ENCODE measurements around the gene MSRB3.
A peak's percentile ranks its signal among the peaks of the same experiment; 100 is the strongest.

The MSRB3 gene

DNA sequence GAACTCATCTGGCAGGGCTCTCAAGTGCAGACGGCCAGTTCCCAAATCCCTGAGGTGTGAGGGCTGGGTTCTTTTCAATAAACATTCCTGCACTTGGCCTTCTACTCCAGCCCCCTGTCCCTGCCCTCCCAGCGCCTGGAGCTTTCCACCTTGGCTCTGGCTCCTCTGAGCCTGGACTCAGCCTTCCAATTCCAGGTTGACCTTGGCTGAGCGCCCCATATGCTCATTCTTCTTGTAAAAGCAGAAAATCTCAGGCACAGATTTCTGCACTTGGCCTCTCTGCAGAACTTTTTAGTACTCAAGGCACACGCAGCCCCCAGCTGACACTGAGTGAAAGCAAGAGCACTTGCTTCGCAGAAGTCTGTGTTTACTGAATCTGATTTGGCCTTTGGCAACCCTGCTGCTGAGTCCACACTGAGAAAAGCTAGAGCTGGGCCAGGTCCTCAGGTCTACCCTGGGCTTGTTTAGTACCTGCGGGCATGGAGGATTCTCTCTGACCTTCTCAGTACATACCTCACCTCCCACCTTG, 222.7 kb downstream of the MSRB3 start:
- no peak overlapping the region for H2BK5ac ChIP-seq (ENCODE audit: low read length)

DNA sequence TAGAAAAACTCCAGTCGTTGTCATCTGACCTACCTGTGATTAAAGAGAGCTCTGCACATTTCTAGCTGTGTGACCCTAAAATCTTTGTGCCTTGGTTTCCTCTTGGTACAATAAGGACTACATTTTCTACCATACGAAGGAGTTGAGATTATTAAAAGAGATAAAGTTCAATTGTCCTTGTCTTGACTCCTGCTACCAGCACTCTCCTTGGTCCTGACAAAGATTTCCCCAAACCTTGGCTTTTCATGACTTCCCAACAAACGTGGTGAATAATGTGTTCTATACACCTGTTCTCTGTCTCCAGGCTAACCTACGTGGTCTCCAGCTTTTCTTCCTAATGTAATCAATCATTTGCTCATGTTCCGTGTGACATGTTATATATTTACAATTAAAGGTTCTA, 223.5 kb downstream of the MSRB3 start:
- Histone ChIP-seq H2AK5ac (ENCODE audit: low read depth, low read length) (no peak overlapping the region), H3K9ac (ENCODE audit: low read depth, low read length, poor library complexity) (no peak overlapping the region), H3K79me1 (ENCODE audit: low read depth, low read length) (no peaks in the 10 kb centered on the region), H3K18ac (ENCODE audit: low read length) (no peak overlapping the region), H3K23ac (ENCODE audit: low read depth, low read length, poor library complexity) (no peak overlapping the region), H2AFZ (ENCODE audit: low read length) (no peak overlapping the region), H3K4ac (ENCODE audit: low read length) (no peak overlapping the region), H3K4me3 (ENCODE audit: low read length in 2 of 2) (no peak overlapping the region), H3K4me1 (ENCODE audit: control insufficient read depth in 2 of 2, insufficient read depth in 1 of 2, low read depth in 1 of 2, low read length in 2 of 2) (peaks cover 6 to 15% of the 10 kb centered on the region in 2 donors), H3K4me2 (ENCODE audit: insufficient read depth, low read length, poor library complexity, severe bottlenecking) (no peak overlapping the region), H2BK5ac (ENCODE audit: low read length) (no peak overlapping the region), H4K8ac (ENCODE audit: low read depth, low read length) (no peak overlapping the region), H3K14ac (ENCODE audit: low read length) (no peak overlapping the region), H2BK120ac (ENCODE audit: low read depth, low read length) (no peak overlapping the region), H2BK12ac (ENCODE audit: low read length) (no peak overlapping the region), H3K36me3 (replicated peaks in 1 of 2; ENCODE audit: control insufficient read depth in 2 of 2, insufficient read depth in 2 of 2, low read length in 2 of 2) (no peaks in the 10 kb centered on the region), H3K9me3 (replicated peaks in 1 of 2; ENCODE audit: control insufficient read depth in 2 of 2, insufficient read depth in 1 of 2, low read depth in 1 of 2, low read length in 2 of 2) (no peaks in the 10 kb centered on the region), H3K27me3 (ENCODE audit: control insufficient read depth in 3 of 3, insufficient read depth in 3 of 3, low read depth in 1 of 3, low read length in 3 of 3) (no peaks in the 10 kb centered on the region), H4K91ac (ENCODE audit: low read depth, low read length, poor library complexity) (no peak overlapping the region), H3K27ac (replicated peaks; ENCODE audit: low read length) (no peak overlapping the region), H2BK15ac (ENCODE audit: low read length) (no peak overlapping the region)
- no CpG with 5 or more reads among the region's 5 CpGs for WGBS, 2 donors (ENCODE audit: extremely low coverage in 2 of 2, insufficient read length in 2 of 2, insufficient replicate concordance in 1 of 2)
- DNase-seq (ENCODE audit: low spot score) = no peak

More for the DNA sequence above, 222.7 kb downstream of the MSRB3 start:
- no peaks in the 10 kb centered on the region for H3K36me3 ChIP-seq (replicated peaks in 1 of 2; ENCODE audit: control insufficient read depth in 2 of 2, insufficient read depth in 2 of 2, low read length in 2 of 2)
- no peaks in the 10 kb centered on the region for H3K9me3 ChIP-seq (replicated peaks in 1 of 2; ENCODE audit: control insufficient read depth in 2 of 2, insufficient read depth in 1 of 2, low read depth in 1 of 2, low read length in 2 of 2)
- no peak for DNase-seq (ENCODE audit: low spot score)
- H4K91ac ChIP-seq (ENCODE audit: low read depth, low read length, poor library complexity) = no peak overlapping the region
- no peak overlapping the region for H3K4me2 ChIP-seq (ENCODE audit: insufficient read depth, low read length, poor library complexity, severe bottlenecking)
- H2AFZ ChIP-seq (ENCODE audit: low read length) = peak overlapping the region; percentile 20
- no peak overlapping the region for H2AK5ac ChIP-seq (ENCODE audit: low read depth, low read length)
- H3K4ac ChIP-seq (ENCODE audit: low read length) = no peak overlapping the region
- H3K9ac ChIP-seq (ENCODE audit: low read depth, low read length, poor library complexity) = no peak overlapping the region
- H3K4me3 ChIP-seq (ENCODE audit: low read length in 2 of 2) = no peak overlapping the region
- H2BK15ac ChIP-seq (ENCODE audit: low read length) = no peak overlapping the region
- no peak overlapping the region for H3K23ac ChIP-seq (ENCODE audit: low read depth, low read length, poor library complexity)
- H4K8ac ChIP-seq (ENCODE audit: low read depth, low read length) = no peak overlapping the region
- H3K27me3 ChIP-seq (ENCODE audit: control insufficient read depth in 3 of 3, insufficient read depth in 3 of 3, low read depth in 1 of 3, low read length in 3 of 3) = no peaks in the 10 kb centered on the region
- peak overlapping the region; percentile 32 for H3K14ac ChIP-seq (ENCODE audit: low read length)
- no peaks in the 10 kb centered on the region for H3K79me1 ChIP-seq (ENCODE audit: low read depth, low read length)
- H2BK12ac ChIP-seq (ENCODE audit: low read length) = no peak overlapping the region
- peaks cover 6 to 15% of the 10 kb centered on the region in 2 donors for H3K4me1 ChIP-seq (ENCODE audit: control insufficient read depth in 2 of 2, insufficient read depth in 1 of 2, low read depth in 1 of 2, low read length in 2 of 2)
- no peak overlapping the region for H3K27ac ChIP-seq (replicated peaks; ENCODE audit: low read length)
- no peak overlapping the region for H3K18ac ChIP-seq (ENCODE audit: low read length)
- no CpG with 5 or more reads among the region's 6 CpGs for WGBS, 2 donors (ENCODE audit: extremely low coverage in 2 of 2, insufficient read length in 2 of 2, insufficient replicate concordance in 1 of 2)
- H2BK120ac ChIP-seq (ENCODE audit: low read depth, low read length) = no peak overlapping the region

DNA sequence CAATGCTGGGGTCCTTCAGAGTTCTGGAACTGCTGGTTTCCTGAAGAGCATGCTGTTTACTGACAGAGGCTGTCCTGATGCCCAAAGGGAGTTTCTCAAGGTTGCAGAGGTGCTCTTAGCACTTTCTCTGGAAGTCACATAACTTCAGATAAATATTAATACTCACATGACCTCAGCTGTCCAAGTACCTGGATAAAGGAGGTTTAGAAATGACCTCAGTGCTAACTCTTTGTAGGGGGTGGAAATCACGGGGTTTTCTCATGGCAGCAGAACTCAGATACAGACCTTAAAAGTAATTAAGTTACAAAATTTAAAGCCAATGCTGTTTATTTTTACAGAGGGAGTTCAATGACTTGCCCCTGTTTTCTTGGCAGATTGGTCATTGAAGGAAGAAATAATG, 225.9 kb downstream of the MSRB3 start:
- H3K4ac ChIP-seq (ENCODE audit: low read length) = no peak overlapping the region
- no peak overlapping the region for H2BK5ac ChIP-seq (ENCODE audit: low read length)
- H3K27ac ChIP-seq (replicated peaks; ENCODE audit: low read length) = no peak overlapping the region
- H3K9me3 ChIP-seq (replicated peaks in 1 of 2; ENCODE audit: control insufficient read depth in 2 of 2, insufficient read depth in 1 of 2, low read depth in 1 of 2, low read length in 2 of 2) = no peaks in the 10 kb centered on the region
- H2AFZ ChIP-seq (ENCODE audit: low read length) = no peak overlapping the region
- H3K79me1 ChIP-seq (ENCODE audit: low read depth, low read length) = no peaks in the 10 kb centered on the region
- H3K27me3 ChIP-seq (ENCODE audit: control insufficient read depth in 3 of 3, insufficient read depth in 3 of 3, low read depth in 1 of 3, low read length in 3 of 3) = no peaks in the 10 kb centered on the region
- H3K9ac ChIP-seq (ENCODE audit: low read depth, low read length, poor library complexity) = no peak overlapping the region
- peaks cover 6 to 15% of the 10 kb centered on the region in 2 donors for H3K4me1 ChIP-seq (ENCODE audit: control insufficient read depth in 2 of 2, insufficient read depth in 1 of 2, low read depth in 1 of 2, low read length in 2 of 2)
- no peak overlapping the region for H3K4me2 ChIP-seq (ENCODE audit: insufficient read depth, low read length, poor library complexity, severe bottlenecking)
- no peak overlapping the region for H4K8ac ChIP-seq (ENCODE audit: low read depth, low read length)
- H3K36me3 ChIP-seq (replicated peaks in 1 of 2; ENCODE audit: control insufficient read depth in 2 of 2, insufficient read depth in 2 of 2, low read length in 2 of 2) = no peaks in the 10 kb centered on the region
- no peak overlapping the region for H2BK15ac ChIP-seq (ENCODE audit: low read length)
- H3K14ac ChIP-seq (ENCODE audit: low read length) = no peak overlapping the region
- no peak for DNase-seq (ENCODE audit: low spot score)
- no peak overlapping the region for H3K18ac ChIP-seq (ENCODE audit: low read length)
- H2BK12ac ChIP-seq (ENCODE audit: low read length) = no peak overlapping the region
- H2BK120ac ChIP-seq (ENCODE audit: low read depth, low read length) = no peak overlapping the region
- no CpG with 5 or more reads among the region's 1 CpG for WGBS, 2 donors (ENCODE audit: extremely low coverage in 2 of 2, insufficient read length in 2 of 2, insufficient replicate concordance in 1 of 2)
- no peak overlapping the region for H3K23ac ChIP-seq (ENCODE audit: low read depth, low read length, poor library complexity)
- no peak overlapping the region for H4K91ac ChIP-seq (ENCODE audit: low read depth, low read length, poor library complexity)
- no peak overlapping the region for H2AK5ac ChIP-seq (ENCODE audit: low read depth, low read length)
- H3K4me3 ChIP-seq (ENCODE audit: low read length in 2 of 2) = no peak overlapping the region

DNA sequence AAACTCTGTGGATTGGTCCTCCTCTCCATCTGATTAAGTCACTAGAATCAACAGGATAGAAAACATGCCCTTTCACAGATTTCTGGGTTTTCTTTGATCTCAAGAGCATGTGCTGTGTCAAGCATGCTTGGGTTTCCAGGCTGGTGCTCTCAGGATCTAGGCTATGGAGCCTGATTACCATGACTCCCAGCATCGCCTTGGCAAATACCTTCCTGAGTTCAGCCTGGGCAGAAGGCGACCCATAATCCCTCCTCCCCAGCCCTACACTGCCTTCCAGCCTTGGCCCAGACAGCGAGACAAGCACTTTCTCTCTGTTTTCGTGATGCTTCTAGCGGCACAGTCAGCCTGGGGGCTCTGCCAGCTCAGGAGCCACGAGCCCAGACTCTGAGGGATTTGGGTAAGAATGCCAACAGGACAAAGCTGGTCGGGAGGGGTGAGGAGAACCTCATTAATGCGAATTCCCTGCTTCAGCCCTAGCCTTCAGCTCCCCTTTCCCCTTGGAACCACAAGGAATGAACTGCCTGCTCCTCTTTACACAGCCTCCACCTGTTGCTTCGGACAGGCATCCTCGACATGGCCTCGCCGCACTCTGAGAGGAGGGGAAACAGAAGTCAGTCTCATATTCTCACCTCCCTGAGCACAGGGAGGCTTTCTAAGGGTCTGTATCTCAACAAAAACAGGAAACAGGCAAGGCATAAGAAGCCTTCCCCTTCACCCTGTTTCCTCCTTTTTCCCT, 227.1 kb downstream of the MSRB3 start:
- H2BK120ac ChIP-seq (ENCODE audit: low read depth, low read length) = no peak overlapping the region
- no peaks in the 10 kb centered on the region for H3K79me1 ChIP-seq (ENCODE audit: low read depth, low read length)
- H2AFZ ChIP-seq (ENCODE audit: low read length) = peak overlapping the region; percentile 5
- H2BK15ac ChIP-seq (ENCODE audit: low read length) = no peak overlapping the region
- DNase-seq (ENCODE audit: low spot score) = no peak
- H2AK5ac ChIP-seq (ENCODE audit: low read depth, low read length) = no peak overlapping the region
- H3K4me1 ChIP-seq (ENCODE audit: control insufficient read depth in 2 of 2, insufficient read depth in 1 of 2, low read depth in 1 of 2, low read length in 2 of 2) = peaks cover 11 to 19% of the 10 kb centered on the region in 2 donors
- H3K27ac ChIP-seq (replicated peaks; ENCODE audit: low read length) = no peak overlapping the region
- H4K8ac ChIP-seq (ENCODE audit: low read depth, low read length) = no peak overlapping the region
- H3K36me3 ChIP-seq (replicated peaks in 1 of 2; ENCODE audit: control insufficient read depth in 2 of 2, insufficient read depth in 2 of 2, low read length in 2 of 2) = no peaks in the 10 kb centered on the region
- no peak overlapping the region for H4K91ac ChIP-seq (ENCODE audit: low read depth, low read length, poor library complexity)
- H3K18ac ChIP-seq (ENCODE audit: low read length) = peak overlapping the region; percentile 35
- H2BK5ac ChIP-seq (ENCODE audit: low read length) = no peak overlapping the region
- no peaks in the 10 kb centered on the region for H3K27me3 ChIP-seq (ENCODE audit: control insufficient read depth in 3 of 3, insufficient read depth in 3 of 3, low read depth in 1 of 3, low read length in 3 of 3)
- H3K4me3 ChIP-seq (ENCODE audit: low read length in 2 of 2) = no peak overlapping the region
- no peak overlapping the region for H3K9ac ChIP-seq (ENCODE audit: low read depth, low read length, poor library complexity)
- WGBS, 2 donors (ENCODE audit: extremely low coverage in 2 of 2, insufficient read length in 2 of 2, insufficient replicate concordance in 1 of 2) = no CpG with 5 or more reads among the region's 12 CpGs
- H3K23ac ChIP-seq (ENCODE audit: low read depth, low read length, poor library complexity) = no peak overlapping the region
- no peaks in the 10 kb centered on the region for H3K9me3 ChIP-seq (replicated peaks in 1 of 2; ENCODE audit: control insufficient read depth in 2 of 2, insufficient read depth in 1 of 2, low read depth in 1 of 2, low read length in 2 of 2)
- H3K14ac ChIP-seq (ENCODE audit: low read length) = no peak overlapping the region
- no peak overlapping the region for H2BK12ac ChIP-seq (ENCODE audit: low read length)
- no peak overlapping the region for H3K4me2 ChIP-seq (ENCODE audit: insufficient read depth, low read length, poor library complexity, severe bottlenecking)
- H3K4ac ChIP-seq (ENCODE audit: low read length) = no peak overlapping the region

Data from neuronal stem cell (in vitro differentiated cells).